Gastroesophageal sphincter (tissue), 3 donors: ENCODE measurements around the gene THBS4.

Source experiments
- EP300 ChIP-seq: sonication (generic); formaldehyde crosslinking; IDR thresholded peaks from one replicate; pipeline ENCODE4 v1.6.1; 2017; ENCODE audit warnings: antibody characterized with exemption, mild to moderate bottlenecking
- POLR2A ChIP-seq, 2 donors: fragments of 450-650 bp; IDR thresholded peaks; one replicate each; pipeline ENCODE4 v1.6.1; 2017; ENCODE audit warnings: antibody characterized with exemption in 2 of 2, mild to moderate bottlenecking in 2 of 2, moderate library complexity in 1 of 2
- POLR2AphosphoS5 ChIP-seq: sonication (generic); formaldehyde crosslinking; IDR thresholded peaks from one replicate; pipeline ENCODE4 v1.6.1; 2017; ENCODE audit warnings: antibody characterized with exemption
- TF ChIP-seq, protein P1 (sequence below), 4 experiments: fragments of 200-600 bp in 2 of 4; fragments of 450-650 bp in 2 of 4; sonication (generic) in 1 of 4; IDR thresholded peaks; one replicate each; pipeline ENCODE4 v1.5.1; 2017 to 2019; ENCODE audit warnings: antibody characterized with exemption in 4 of 4, mild to moderate bottlenecking in 2 of 4, moderate library complexity in 2 of 4

DNA sequence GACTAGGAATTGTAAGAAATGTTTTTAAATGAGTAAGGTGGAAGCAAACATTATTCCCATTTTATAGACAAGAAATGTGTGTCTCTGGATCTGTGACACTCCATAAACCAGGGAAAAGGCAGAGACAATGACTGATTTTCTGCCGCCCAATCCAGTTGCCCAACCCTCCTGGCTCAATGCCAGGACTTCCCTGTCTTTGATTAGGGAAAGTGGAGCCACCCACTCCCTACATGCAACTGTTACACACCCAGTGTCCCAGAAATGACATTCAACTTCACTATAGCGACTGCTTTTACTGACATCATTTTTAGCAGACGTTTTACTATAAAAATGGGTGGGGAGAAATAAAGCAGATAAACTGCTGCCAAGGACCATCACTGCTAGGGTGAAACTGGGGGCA, 79.7 kb downstream of the THBS4 start:
- no peak for TF ChIP-seq EP300
- TF ChIP-seq, protein P1, sequence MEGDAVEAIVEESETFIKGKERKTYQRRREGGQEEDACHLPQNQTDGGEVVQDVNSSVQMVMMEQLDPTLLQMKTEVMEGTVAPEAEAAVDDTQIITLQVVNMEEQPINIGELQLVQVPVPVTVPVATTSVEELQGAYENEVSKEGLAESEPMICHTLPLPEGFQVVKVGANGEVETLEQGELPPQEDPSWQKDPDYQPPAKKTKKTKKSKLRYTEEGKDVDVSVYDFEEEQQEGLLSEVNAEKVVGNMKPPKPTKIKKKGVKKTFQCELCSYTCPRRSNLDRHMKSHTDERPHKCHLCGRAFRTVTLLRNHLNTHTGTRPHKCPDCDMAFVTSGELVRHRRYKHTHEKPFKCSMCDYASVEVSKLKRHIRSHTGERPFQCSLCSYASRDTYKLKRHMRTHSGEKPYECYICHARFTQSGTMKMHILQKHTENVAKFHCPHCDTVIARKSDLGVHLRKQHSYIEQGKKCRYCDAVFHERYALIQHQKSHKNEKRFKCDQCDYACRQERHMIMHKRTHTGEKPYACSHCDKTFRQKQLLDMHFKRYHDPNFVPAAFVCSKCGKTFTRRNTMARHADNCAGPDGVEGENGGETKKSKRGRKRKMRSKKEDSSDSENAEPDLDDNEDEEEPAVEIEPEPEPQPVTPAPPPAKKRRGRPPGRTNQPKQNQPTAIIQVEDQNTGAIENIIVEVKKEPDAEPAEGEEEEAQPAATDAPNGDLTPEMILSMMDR (IDR thresholded peaks at IDR 0.05) = no peak
- no peak for TF ChIP-seq POLR2AphosphoS5
- TF ChIP-seq POLR2A (IDR thresholded peaks at IDR 0.05) = no peak
